ENCODE data around the gene INPP4A. TPM values are rescaled to one million over a fixed set of nuclear protein-coding genes. Genes with fewer than 3 reads are reported as not detected.

Gene INPP4A
- total RNA-seq, 2 donors from 2014 or later = 12.9 to 49.8 TPM

DNA sequence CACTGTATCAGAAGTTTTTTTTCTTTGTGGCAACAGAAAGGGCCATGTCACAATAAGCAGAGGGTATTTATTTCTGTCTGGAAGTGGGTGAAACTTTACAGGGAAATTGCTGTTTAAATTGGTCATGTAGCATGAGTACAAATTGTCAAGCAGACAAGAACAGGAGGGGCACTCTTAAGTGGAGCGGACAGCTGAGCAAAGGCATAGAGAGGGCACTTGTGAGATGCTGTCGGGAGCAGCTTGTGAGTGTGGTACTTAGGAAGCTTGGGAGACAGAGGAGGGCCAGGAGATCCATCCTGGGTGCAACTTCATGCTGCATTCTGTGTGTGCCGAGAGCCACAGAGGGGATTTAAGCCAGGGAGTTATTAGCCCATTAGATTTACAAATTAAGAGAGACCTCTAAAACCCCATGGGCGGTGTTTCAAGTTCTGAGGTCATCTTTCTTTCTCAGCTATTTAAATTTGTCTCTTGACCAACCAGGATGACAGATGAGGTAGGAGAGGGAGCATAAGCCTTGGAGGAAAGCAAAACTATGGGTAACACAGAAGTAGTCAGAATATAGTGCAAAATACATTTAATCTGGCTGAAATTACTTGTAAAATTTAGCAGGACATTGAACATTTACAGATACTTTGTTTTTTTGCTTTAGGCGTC lies 30.4 kb downstream of the INPP4A start:
- Histone ChIP-seq H3K4me3 (no peak overlapping the region), H3K27ac (no peak overlapping the region), H3K27me3 (replicated peaks; ENCODE audit: insufficient read depth) (no peaks in the 10 kb centered on the region), H3K9me3 (no peaks in the 10 kb centered on the region), H3K36me3 (no peaks in the 10 kb centered on the region), H3K4me1 (replicated peaks) (peaks cover 5% of the 10 kb centered on the region)
- TF ChIP-seq, protein P1, sequence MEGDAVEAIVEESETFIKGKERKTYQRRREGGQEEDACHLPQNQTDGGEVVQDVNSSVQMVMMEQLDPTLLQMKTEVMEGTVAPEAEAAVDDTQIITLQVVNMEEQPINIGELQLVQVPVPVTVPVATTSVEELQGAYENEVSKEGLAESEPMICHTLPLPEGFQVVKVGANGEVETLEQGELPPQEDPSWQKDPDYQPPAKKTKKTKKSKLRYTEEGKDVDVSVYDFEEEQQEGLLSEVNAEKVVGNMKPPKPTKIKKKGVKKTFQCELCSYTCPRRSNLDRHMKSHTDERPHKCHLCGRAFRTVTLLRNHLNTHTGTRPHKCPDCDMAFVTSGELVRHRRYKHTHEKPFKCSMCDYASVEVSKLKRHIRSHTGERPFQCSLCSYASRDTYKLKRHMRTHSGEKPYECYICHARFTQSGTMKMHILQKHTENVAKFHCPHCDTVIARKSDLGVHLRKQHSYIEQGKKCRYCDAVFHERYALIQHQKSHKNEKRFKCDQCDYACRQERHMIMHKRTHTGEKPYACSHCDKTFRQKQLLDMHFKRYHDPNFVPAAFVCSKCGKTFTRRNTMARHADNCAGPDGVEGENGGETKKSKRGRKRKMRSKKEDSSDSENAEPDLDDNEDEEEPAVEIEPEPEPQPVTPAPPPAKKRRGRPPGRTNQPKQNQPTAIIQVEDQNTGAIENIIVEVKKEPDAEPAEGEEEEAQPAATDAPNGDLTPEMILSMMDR (IDR thresholded peaks at IDR 0.05) = no peak
- TF ChIP-seq POLR2AphosphoS5 (IDR thresholded peaks at IDR 0.05) (no peak), POLR2A (IDR thresholded peaks at IDR 0.05) (no peak)
- 91% methylated on average over 5 of the region's 5 CpGs for WGBS
- intact Hi-C loops (cut with DNase I) = no loop called here
- no peak for DNase-seq (ENCODE audit: low spot score)

DNA sequence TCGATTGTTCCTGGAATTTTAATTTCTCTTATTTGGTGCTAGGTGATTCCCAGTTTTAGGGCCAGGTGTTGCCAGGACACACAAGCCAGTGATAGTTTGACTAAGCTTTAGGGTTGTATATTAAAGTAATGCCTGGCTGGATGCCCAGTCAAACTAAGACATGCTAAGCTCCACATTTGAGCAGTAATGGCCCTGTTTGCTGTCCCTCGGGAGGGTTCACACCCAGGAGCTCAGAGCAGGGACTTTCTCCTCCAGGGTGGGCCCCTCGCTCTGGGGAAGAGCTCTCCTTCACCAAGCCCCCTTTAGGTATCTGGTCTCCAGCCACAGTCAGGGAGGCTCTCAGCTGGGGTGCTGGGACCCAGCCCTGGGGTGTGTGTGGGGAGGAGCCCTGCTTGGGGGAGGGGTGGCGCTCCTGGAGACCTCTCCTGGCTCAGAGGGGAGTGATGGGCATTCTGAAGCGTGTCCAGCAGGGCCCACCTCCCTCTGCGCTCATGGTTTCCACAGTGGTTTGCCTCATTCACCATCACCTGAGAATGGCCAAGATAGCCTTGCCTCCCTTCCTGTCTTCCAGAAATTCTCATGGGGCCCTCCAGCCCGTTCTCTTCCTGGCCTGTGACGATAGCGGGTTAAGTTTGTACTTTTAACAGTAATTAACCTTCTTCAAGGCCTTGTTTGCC lies 31.7 kb downstream of the INPP4A start:
- no peaks in the 10 kb centered on the region for H3K27me3 ChIP-seq (replicated peaks; ENCODE audit: insufficient read depth)
- TF ChIP-seq POLR2AphosphoS5 (IDR thresholded peaks at IDR 0.05) (no peak), POLR2A (IDR thresholded peaks at IDR 0.05) (no peak)
- TF ChIP-seq, protein P1 (IDR thresholded peaks at IDR 0.05) = no peak
- peak; percentile 56 for DNase-seq (ENCODE audit: low spot score)
- H3K27ac ChIP-seq = no peak overlapping the region
- no peaks in the 10 kb centered on the region for H3K36me3 ChIP-seq
- intact Hi-C loops (cut with DNase I) = no loop called here
- H3K9me3 ChIP-seq = no peaks in the 10 kb centered on the region
- H3K4me3 ChIP-seq = no peak overlapping the region
- WGBS = 85% methylated on average over 9 of the region's 9 CpGs
- H3K4me1 ChIP-seq (replicated peaks) = peaks cover 5% of the 10 kb centered on the region

DNA sequence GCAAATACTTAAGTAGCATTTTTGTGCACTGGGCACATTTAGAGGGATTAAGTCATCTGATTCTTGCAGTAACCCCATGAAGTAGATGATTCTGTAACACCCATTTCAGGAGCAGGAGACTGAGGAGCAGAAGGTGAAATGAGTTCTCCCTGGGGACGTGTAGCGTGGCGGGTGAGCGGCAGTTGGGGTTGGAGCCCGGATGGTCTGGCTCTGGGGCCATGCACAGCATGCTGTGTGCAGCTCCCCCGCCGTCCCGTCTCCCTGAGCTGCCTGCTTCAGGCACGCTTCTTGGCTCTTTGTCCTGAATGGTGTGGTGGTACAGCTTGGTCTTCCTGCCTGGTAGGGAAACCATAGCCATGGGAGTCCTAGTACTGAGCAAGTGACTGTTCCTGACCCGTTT lies 32.4 kb downstream of the INPP4A start:
- H3K9me3 ChIP-seq = no peaks in the 10 kb centered on the region
- no peak overlapping the region for H3K4me3 ChIP-seq
- WGBS = 98% methylated on average over 10 of the region's 10 CpGs
- DNase-seq (ENCODE audit: low spot score) = no peak
- TF ChIP-seq POLR2AphosphoS5 (IDR thresholded peaks at IDR 0.05) (no peak), POLR2A (IDR thresholded peaks at IDR 0.05) (no peak)
- TF ChIP-seq, protein P1 (IDR thresholded peaks at IDR 0.05) = no peak
- no peak overlapping the region for H3K27ac ChIP-seq
- H3K36me3 ChIP-seq = no peaks in the 10 kb centered on the region
- intact Hi-C loops (cut with DNase I) = no loop called here
- peaks cover 5% of the 10 kb centered on the region for H3K4me1 ChIP-seq (replicated peaks)
- H3K27me3 ChIP-seq (replicated peaks; ENCODE audit: insufficient read depth) = no peaks in the 10 kb centered on the region

DNA sequence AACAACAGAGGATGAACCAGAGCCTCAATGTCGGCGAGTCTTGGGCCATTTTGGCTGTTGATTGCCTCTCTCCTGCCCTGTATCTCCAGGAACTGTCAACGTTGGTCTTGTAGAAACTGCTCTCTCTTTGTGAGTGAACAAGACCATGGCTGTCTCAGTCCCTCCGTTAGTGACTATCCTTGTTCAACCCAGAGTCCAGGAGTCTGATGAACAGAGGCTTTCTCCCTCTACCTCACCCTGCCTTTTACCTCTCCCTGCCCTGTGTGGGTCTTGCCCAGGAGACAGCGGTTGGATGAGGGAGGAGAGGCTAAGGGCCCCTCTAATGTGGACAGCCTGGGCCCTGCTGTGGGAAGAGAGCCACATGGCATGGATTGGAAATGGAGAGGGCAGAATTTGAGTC lies 32.8 kb downstream of the INPP4A start:
- Histone ChIP-seq H3K4me1 (replicated peaks) (peaks cover 5% of the 10 kb centered on the region), H3K27me3 (replicated peaks; ENCODE audit: insufficient read depth) (no peaks in the 10 kb centered on the region), H3K4me3 (no peak overlapping the region), H3K36me3 (no peaks in the 10 kb centered on the region), H3K27ac (no peak overlapping the region), H3K9me3 (no peaks in the 10 kb centered on the region)
- no peak for TF ChIP-seq POLR2A (IDR thresholded peaks at IDR 0.05)
- no peak for TF ChIP-seq POLR2AphosphoS5 (IDR thresholded peaks at IDR 0.05)
- TF ChIP-seq, protein P1 (IDR thresholded peaks at IDR 0.05) = no peak
- intact Hi-C loops (cut with DNase I) = no loop called here
- 97% methylated on average over 5 of the region's 5 CpGs for WGBS
- DNase-seq (ENCODE audit: low spot score) = no peak

DNA sequence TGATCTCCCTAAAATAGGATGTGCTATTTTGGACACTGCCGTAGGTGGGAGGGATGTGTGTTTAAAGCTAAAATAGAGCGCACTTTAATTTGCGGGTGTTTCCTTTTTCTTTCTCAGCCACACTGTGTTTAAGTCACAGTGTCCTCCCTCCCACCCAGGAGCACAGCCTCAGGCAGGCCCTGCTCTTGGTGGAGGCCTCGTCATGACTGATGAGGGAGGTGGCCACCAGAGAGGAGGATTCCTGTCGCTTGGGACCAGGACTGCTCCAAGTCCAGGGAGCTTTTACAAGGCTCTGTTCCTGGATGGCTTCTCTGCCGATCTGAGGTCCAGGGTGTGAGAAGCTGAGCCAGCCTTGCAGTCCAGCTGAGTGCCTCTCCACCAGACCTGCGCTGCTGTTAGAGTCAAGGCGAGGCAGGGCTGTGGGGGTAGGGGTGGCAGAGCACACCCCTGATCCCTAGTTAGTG lies 33.5 kb downstream of the INPP4A start:
- 93% methylated on average over 8 of the region's 8 CpGs for WGBS
- Histone ChIP-seq H3K27me3 (replicated peaks; ENCODE audit: insufficient read depth) (no peaks in the 10 kb centered on the region), H3K4me1 (replicated peaks) (peaks cover 5% of the 10 kb centered on the region), H3K9me3 (no peaks in the 10 kb centered on the region), H3K27ac (no peak overlapping the region), H3K36me3 (no peaks in the 10 kb centered on the region), H3K4me3 (no peak overlapping the region)
- DNase-seq (ENCODE audit: low spot score) = no peak
- intact Hi-C loops (cut with DNase I) = no loop called here
- TF ChIP-seq POLR2A (IDR thresholded peaks at IDR 0.05) (no peak), POLR2AphosphoS5 (IDR thresholded peaks at IDR 0.05) (no peak)
- TF ChIP-seq, protein P1 (IDR thresholded peaks at IDR 0.05) = no peak
